OCI-LY7 (cell line): ENCODE data around the gene TNFAIP8L1. TPM values are rescaled to one million over a fixed set of nuclear protein-coding genes. Genes with fewer than 3 reads are reported as not detected.

Experiments used
- BruUV-seq: library from RNA; stranded (reverse); fragments of 400-500 nt; replicated peaks from 2 replicates; lab custom pipeline; 2021; lab: Mats Ljungman, UMichigan
- CTCF ChIA-PET: fragments of 300-600 bp; sonication (Branson Sonifier 250); formaldehyde crosslinking; loops from one replicate; lab custom pipeline; 2022; ENCODE audit warnings: antibody characterized with exemption; ENCODE audit not compliant: unreplicated experiment; lab: Charles Lee
- POLR2A ChIA-PET: fragments of 300-600 bp; sonication (Branson Sonifier 250); formaldehyde crosslinking; loops from one replicate; lab custom pipeline; 2022; ENCODE audit warnings: antibody characterized with exemption; lab: Charles Lee
- DNase-seq: peaks from one replicate; pipeline ENCODE4 v3.0.0-alpha.2; 2015; ENCODE audit warnings: low spot score
- H2AFZ ChIP-seq: fragments of 200-600 bp; sonication (generic), shearing (Covaris generic); 2 replicates; pipeline ENCODE4 v1.6.1; 2014; ENCODE audit warnings: mild to moderate bottlenecking, antibody characterized with exemption, low read length, moderate library complexity
- H3K27ac ChIP-seq: fragments of 200-600 bp; sonication (generic); 2 replicates; pipeline ENCODE4 v1.5.1; 2014; ENCODE audit warnings: mixed run types, low read depth, mild to moderate bottlenecking, moderate library complexity, low read length, inconsistent platforms; ENCODE audit not compliant: poor library complexity, severe bottlenecking
- H3K36me3 ChIP-seq: fragments of 200-600 bp; sonication (generic); 2 replicates; pipeline ENCODE4 v1.6.1; 2014; ENCODE audit warnings: mild to moderate bottlenecking, antibody characterized with exemption, low read length, moderate library complexity, mixed read lengths; ENCODE audit not compliant: insufficient read depth
- H3K4me1 ChIP-seq: fragments of 200-600 bp; sonication (generic); 2 replicates; pipeline ENCODE4 v1.5.1; 2014; ENCODE audit warnings: mild to moderate bottlenecking, low read length; ENCODE audit not compliant: insufficient read depth, poor library complexity, severe bottlenecking
- H3K4me2 ChIP-seq: fragments of 200-600 bp; sonication (generic); 2 replicates; pipeline ENCODE4 v1.6.1; 2014; ENCODE audit warnings: mild to moderate bottlenecking, low read length
- H3K4me3 ChIP-seq: fragments of 200-600 bp; sonication (generic); 2 replicates; pipeline ENCODE4 v1.5.1; 2014; ENCODE audit warnings: mild to moderate bottlenecking, low read depth, low read length; ENCODE audit not compliant: poor library complexity, severe bottlenecking
- H3K79me2 ChIP-seq: fragments of 200-600 bp; sonication (generic); 2 replicates; pipeline ENCODE4 v1.6.1; 2016; ENCODE audit warnings: low read depth, mild to moderate bottlenecking, low read length, moderate library complexity, mixed read lengths; ENCODE audit not compliant: insufficient read depth
- H3K9me2 ChIP-seq: fragments of 200-600 bp; sonication (generic); 2 replicates; pipeline ENCODE4 v1.6.1; 2016; ENCODE audit warnings: mild to moderate bottlenecking, low read length, mixed read lengths; ENCODE audit not compliant: insufficient read depth
- H3K9me3 ChIP-seq: fragments of 200-600 bp; sonication (generic); 2 replicates; pipeline ENCODE4 v1.6.1; 2014; ENCODE audit warnings: mild to moderate bottlenecking, mixed run types, low read length, mixed read lengths
- H4K20me1 ChIP-seq: fragments of 200-600 bp; sonication (generic); 2 replicates; pipeline ENCODE4 v1.6.1; 2014; ENCODE audit warnings: mild to moderate bottlenecking, antibody characterized with exemption, low read length, moderate library complexity, mixed read lengths; ENCODE audit not compliant: insufficient read depth
- CTCF ChIP-seq: fragments of 200-600 bp; sonication (generic); conservative IDR thresholded peaks from 2 replicates; pipeline ENCODE4 v1.5.1; 2014; ENCODE audit warnings: mild to moderate bottlenecking, antibody characterized with exemption, low read length, moderate library complexity, mixed read lengths
- EZH2phosphoT487 ChIP-seq: fragments of 200-600 bp; sonication (generic); IDR thresholded peaks from 2 replicates; pipeline ENCODE4 v1.6.1; 2018; ENCODE audit warnings: low read depth, borderline replicate concordance, mild to moderate bottlenecking, mixed run types, antibody characterized with exemption, low read length, moderate library complexity, mixed read lengths
- intact Hi-C: fragments of 100-400 bp; cut with micrococcal nuclease; formaldehyde crosslinking; loops from one replicate; pipeline ENCODE4 v1.10.0; 2022; ENCODE audit not compliant: unreplicated experiment
- total RNA-seq, 2 experiments: library from RNA; depleted of rRNA in 1 of 2; stranded (reverse); fragments of >200 nt in 1 of 2; shearing (Covaris generic) in 1 of 2; gene quantifications; 2 replicates each; pipeline ENCODE4 v1.2.3, GENCODE V29; 2014 to 2022

TNFAIP8L1 gene
- total RNA-seq, 2 experiments from 2014 or later, result 9.0 to 22.7 TPM

GRCh38 chr19:4649392-4650047 is 10.2 kb downstream of the TNFAIP8L1 start:
- Histone ChIP-seq H3K4me2 (no peak overlapping the region), H3K9me2 (no peaks in the 10 kb centered on the region), H3K27ac (no peak overlapping the region), H4K20me1 (no peaks in the 10 kb centered on the region), H3K9me3 (no peaks in the 10 kb centered on the region), H3K4me1 (peaks cover 19% of the 10 kb centered on the region), H3K4me3 (no peak overlapping the region), H3K36me3 (peaks cover 28% of the 10 kb centered on the region), H2AFZ (no peak overlapping the region), H3K79me2 (no peaks in the 10 kb centered on the region)
- ChIA-PET CTCF (interaction anchor here (0.6 kb wide), 1 partner anchor 41 kb away, joined by 3 read pairs; no protein-coding TSS in a partner anchor), POLR2A (interaction anchor here (0.6 kb wide), 1 partner anchor 197 kb away, joined by 4 read pairs; no protein-coding TSS in a partner anchor)
- TF ChIP-seq CTCF (no peak), EZH2phosphoT487 (no peak)
- intact Hi-C loops, result no loop called here
- DNase-seq, result no peak
- BruUV-seq, result no TSS peak

- no peak for TF ChIP-seq EZH2phosphoT487
- TF ChIP-seq CTCF, result no peak
- intact Hi-C loops, result no loop called here
- Histone ChIP-seq H3K79me2 (no peaks in the 10 kb centered on the region), H3K9me2 (no peaks in the 10 kb centered on the region), H3K4me2 (no peak overlapping the region), H3K36me3 (peaks cover 34% of the 10 kb centered on the region), H4K20me1 (no peaks in the 10 kb centered on the region), H3K4me3 (no peak overlapping the region), H2AFZ (no peak overlapping the region), H3K27ac (no peak overlapping the region), H3K4me1 (peaks cover 24% of the 10 kb centered on the region), H3K9me3 (no peaks in the 10 kb centered on the region)
- ChIA-PET POLR2A (no interaction called here), CTCF (no interaction called here)
- DNase-seq, result no peak
- no TSS peak for BruUV-seq
Measured at GRCh38 chr19:4650159-4650558, 10.8 kb downstream of the TNFAIP8L1 start.

- Histone ChIP-seq H3K4me2 (no peak overlapping the region), H3K4me1 (peaks cover 24% of the 10 kb centered on the region), H3K79me2 (no peaks in the 10 kb centered on the region), H2AFZ (no peak overlapping the region), H4K20me1 (no peaks in the 10 kb centered on the region), H3K36me3 (peaks cover 49% of the 10 kb centered on the region), H3K9me2 (no peaks in the 10 kb centered on the region), H3K9me3 (no peaks in the 10 kb centered on the region), H3K27ac (no peak overlapping the region), H3K4me3 (no peak overlapping the region)
- TF ChIP-seq CTCF (no peak), EZH2phosphoT487 (no peak)
- ChIA-PET POLR2A (no interaction called here), CTCF (interaction anchor here (0.6 kb wide), 1 partner anchor 12 kb away, joined by 3 read pairs; no protein-coding TSS in a partner anchor)
- DNase-seq, result no peak
- no TSS peak for BruUV-seq
- intact Hi-C loops, result no loop called here
Measured at GRCh38 chr19:4652075-4652474, 12.8 kb downstream of the TNFAIP8L1 start.
